Frontal cortex (tissue), 4 donors: ENCODE measurements around the gene CUX1. TPM values are rescaled to one million over a fixed set of nuclear protein-coding genes. Genes with fewer than 3 reads are reported as not detected.
A peak's percentile ranks its signal among the peaks of the same experiment; 100 is the strongest.
"Not testable (repeated sequence)": the region's sequence is repeated elsewhere in the genome, so short reads cannot be mapped to it uniquely, and the experiment has no call there.

Source experiments
- DNase-seq, 2 donors: peaks; one replicate each; pipeline ENCODE4 v3.0.0; 2012; ENCODE audit warnings: low spot score in 2 of 2
- FAIRE-seq: peaks from 2 replicates; lab custom pipeline; 2012; peaks lifted over from hg19 to GRCh38; lab: Jason Lieb, UNC
- total RNA-seq: library from RNA; depleted of rRNA; stranded (reverse); fragments of >200 nt; gene quantifications from one replicate; pipeline ENCODE4 v1.2.3, GENCODE V29; 2014
- donor health status: control.
- donor health status: control.
- donor health status: control.

CUX1 gene
- total RNA-seq, 1 donor from 2014 or later = 23.6 TPM

DNA sequence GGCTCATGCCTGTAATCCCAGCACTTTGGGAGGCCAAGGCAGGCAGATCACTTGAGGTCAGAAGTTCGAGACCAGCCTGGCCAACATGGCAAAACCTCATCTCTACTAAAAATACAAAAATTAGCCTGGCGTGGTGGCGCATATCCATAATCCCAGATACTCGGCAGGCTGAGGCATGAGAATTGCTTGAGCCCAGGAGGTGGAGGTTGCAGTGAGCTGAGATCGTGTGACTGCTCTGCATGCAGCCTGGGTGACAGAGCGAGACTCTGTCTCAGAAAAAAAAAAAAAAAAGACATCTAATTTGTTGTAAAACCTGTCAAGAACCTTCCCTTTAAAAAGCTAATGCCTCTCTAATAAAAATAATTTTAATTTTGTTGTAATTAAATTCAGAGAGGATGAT is 5.2 kb downstream of the CUX1 start:
- not testable (repeated sequence) for DNase-seq, FAIRE-seq

- no peak for DNase-seq
- no peak for FAIRE-seq
Measured at GRCh38 chr7:101823096-101823495, 5.7 kb downstream of the CUX1 start.

DNA sequence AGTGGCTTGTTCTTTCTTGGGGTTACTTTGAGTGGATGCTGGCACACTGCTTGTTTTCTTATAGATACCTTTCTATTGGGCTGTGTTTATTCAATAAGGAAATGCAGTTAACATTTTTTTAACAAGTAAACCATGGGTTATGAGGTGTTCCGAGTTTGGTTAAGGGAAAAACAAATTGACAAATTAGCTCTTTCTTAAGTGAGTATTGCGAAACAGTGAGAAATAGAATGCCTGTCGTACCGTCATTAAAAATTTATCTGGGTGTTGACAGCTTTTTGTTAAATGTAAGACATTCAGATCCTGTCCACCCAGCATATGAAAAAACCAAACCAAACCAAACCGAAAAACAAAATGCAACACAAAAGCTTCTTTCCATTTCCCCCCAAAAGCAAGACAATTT is 6.2 kb downstream of the CUX1 start:
- FAIRE-seq (no peak), DNase-seq (no peak)

GRCh38 chr7:101824440-101824839 is 7.0 kb downstream of the CUX1 start:
- DNase-seq = no peak
- FAIRE-seq = no peak

DNA sequence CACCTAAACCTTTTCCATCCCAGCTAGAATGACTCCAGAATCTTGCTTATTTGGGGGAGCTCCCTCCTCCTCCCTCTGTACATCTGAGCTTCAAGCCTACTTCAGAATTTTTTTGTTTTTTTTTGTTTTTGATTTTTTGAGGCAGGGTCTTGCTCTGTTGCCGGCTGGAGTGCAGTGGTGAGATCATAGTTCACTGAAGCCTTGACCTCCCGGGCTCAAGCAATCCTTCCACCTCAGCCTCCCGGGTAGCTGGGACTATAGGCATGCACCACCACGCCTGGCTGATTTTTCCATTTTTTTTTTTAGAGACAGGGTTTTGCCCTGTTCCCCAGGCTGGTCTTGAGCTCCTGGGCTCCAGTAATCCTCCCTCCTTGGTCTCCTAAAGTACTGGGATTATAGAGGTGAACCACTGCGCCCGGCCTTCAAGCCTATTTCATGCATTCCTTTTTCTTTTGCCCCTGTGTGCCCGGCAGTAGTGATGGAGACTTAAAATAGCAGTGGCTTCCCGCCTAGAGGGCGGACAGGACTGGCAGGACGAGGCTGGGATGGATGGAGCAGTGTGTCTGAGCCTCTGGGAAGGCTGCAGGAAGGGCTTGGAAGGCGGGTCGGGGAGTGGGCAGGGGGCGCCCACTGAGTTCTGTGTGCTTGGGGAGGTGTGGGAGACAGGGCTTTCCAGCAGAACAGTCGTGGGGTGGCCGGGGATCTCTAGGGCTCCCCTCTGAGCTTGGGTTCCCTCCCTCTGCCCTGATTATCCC is 8.8 kb downstream of the CUX1 start:
- DNase-seq (no peak), FAIRE-seq (no peak)

DNA sequence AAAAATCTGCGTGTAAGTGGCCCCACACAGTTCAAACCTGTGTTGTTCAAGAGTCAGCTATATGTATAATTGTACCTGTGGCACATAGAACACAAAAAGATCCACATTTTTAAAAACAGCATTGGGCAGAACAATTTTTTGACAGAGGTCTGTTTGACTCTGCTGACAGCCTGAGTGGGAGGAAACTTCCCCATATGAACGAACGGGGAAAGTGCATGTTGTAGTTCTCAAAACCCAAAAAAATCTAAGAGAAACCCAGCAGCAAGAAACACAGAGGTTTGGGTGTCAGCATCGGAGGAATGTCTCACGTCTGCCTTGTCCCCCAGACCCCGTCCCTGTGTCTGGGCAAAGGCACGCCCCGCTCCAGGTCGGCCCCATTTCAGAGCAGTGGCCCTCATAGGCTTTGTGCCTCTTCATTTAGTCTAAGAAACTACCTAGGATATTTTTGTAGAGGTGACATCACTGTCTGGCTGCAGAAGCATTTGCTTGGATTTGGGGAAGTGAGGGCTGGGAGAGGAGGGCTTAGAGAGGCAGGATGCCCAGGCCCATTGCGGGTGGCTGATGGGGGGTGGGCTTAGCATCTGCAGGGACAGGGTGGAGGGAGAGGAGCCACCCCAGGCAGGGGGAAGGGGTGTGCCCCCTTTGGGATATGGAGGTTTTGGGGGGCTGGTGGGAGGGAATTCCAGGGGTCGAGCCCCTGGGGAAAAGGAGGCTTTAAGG is 11.0 kb downstream of the CUX1 start:
- no peak for FAIRE-seq
- DNase-seq = no peak

DNA sequence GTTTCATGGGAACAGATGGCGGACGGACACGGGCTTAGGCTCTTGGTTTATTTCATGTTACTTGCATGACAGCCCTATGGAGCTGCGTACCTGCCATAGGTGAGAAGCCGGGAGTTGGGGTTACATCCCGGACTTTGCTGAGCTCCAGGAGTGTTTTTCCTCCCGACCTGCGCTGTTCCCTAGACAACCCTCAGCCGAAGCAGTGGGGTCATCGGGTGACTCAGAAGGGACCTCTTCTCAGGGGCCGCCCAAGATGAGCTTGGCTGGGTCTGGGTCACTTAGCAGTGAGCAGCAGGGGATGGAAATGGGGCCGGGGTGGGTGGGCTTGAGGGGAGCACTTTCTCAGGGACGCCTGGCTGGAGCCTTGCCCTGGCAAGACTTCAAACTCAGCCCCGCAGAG is 11.9 kb downstream of the CUX1 start:
- no peak for DNase-seq
- no peak for FAIRE-seq

DNA sequence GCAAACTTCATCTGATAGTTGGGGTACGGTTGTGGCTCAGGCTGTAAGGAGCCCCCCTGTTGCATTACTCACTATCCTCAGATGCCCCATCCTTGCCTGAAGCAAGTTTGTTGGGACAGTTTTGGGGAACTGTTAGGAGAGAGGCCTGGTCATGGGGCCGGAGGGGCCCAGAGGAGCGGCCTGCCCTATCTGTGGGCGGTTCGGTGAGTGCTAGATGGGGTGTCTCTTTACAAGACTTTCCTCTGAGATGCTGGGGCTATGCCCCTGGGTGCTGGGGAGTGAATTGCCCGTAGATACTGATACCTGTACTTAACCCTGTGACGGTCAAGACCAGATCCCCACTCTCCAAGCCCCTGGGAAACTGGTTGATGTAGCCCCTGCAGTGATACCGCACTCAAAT is 12.4 kb downstream of the CUX1 start:
- DNase-seq (no peak), FAIRE-seq (no peak)

- not testable (repeated sequence) for DNase-seq, FAIRE-seq
Measured at GRCh38 chr7:101831396-101831795, 14.0 kb downstream of the CUX1 start.

DNA sequence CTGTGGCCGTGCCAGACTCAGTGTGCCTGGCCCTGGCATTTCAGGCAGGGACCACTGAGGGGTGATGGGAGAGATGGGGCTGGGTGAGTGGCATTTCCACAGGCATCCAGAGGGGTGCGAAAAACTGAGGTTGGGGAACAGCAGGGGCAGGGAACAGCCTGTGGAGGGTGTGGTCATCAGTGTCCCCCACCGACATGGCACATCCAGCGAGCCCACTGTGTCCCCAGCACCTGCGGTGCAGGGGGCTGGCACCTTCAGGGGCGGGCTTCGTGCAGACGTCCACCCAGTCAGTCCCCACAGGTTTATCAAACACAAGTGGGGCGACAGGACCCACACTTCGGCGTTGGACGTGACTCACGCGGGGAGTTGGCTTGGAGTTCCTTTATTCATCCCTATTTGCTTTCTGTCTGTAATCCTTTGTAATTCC is 14.8 kb downstream of the CUX1 start:
- FAIRE-seq = no peak
- no peak for DNase-seq

- DNase-seq (no peak), FAIRE-seq (no peak)
Measured at GRCh38 chr7:101832685-101833375, 15.4 kb downstream of the CUX1 start.

- FAIRE-seq (no peak), DNase-seq (no peak)
Measured at GRCh38 chr7:101833799-101834198, 16.4 kb downstream of the CUX1 start.

DNA sequence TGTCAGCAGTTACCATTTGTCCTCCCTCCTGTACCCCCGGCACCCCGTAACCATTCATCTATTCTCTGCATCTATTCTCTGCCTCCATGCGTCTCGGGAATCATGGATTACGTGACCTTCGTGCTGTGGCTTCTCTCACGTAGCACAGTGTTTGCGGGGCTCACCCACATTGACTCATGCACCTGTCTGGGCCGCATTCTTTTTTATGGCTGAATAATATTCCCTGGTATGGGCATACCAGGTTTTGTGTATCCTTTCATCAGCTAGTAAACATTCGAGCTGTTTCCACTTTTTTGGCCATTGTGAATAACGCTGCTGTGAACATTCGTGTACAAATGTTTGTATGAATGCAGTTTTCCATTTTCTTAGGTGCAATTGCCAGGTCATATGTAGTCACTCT is 17.7 kb downstream of the CUX1 start:
- no peak for FAIRE-seq
- DNase-seq = no peak

DNA sequence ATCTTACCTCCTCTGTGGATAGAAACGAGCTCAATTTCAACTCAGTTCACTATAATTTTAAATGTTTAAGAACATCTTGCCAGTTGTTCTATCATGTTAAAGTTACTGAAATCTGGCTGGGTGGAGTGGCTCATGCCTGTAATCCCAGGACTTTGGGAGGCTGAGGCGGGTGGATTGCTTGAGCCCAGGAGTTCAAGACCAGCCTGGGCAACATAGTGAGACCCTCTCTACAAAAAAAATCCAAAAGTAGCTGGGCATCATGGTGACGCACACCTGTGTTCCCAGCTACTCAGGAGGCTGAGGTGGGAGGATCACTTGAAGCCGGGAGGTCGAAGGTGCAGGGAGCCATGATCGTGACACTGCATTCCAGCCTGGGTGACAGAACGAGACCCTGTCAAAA is 20.0 kb downstream of the CUX1 start:
- DNase-seq, FAIRE-seq: not testable (repeated sequence)

GRCh38 chr7:101838837-101839483 is 21.5 kb downstream of the CUX1 start:
- FAIRE-seq (no peak), DNase-seq (no peak)

DNA sequence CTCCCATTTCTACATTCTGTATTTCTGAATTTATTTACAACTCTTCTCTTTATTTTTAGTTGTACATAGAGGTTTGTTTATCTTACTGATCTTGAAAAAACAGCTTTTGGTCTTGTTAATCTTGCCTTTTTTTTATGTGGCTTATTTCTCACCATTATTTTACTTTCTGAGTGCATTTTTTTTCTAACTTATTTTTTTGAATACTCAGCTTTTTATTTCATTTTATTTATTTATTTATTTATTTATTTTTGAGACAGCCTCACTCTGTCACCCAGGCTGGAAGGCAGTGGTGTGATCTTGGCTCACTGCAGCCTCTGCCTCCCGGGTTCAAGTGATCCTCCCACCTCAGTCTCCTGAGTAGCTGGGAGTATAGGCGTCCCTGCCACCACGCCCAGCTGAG is 23.9 kb downstream of the CUX1 start:
- FAIRE-seq (peak; percentile 79), DNase-seq (no peak)

DNA sequence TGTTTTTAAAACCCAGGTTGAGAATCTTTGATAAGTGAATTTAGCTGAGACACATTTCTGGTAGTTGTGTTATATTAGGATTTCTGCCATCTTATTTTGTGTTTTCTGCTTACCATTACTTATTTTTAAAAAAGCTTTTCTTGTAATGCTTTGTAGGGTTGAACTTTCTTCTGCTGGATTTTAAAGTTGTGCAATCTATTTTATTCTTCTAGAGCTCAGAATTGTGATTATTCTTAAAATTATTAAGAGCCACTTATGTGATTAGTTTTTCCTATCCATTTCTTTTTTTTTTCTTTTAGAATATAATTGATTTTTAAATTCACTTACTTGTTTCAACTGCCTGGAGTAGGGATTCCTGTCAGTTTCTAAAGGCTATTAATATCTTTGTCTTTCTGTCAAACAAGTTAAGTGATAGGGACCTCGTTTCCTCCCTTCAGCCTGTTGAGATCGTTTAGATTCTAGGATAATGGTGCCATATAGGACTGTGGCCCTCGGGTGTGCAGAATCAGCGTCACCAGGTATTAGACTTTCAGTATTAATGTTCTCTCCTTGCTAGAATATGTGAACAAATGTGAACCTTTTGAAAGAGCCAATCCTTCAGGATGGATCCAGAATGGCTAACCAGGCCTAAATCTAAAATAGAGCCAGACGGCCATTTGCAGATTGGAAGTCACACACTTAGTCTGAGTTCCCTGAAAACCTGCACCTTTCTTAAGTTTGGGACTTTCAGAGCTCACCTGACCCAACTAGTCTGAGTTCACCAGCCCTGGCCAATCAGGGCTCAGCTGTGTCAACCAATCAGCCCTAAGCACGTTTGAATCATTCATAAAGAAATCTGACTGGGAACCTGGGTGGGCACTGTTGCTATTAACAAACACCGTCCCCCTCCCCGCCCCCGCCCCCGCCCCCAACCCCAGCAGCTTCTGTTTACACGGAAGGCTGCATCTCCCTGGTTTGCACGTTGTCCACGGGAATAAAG is 26.2 kb downstream of the CUX1 start:
- no peak for FAIRE-seq
- no peak for DNase-seq

- DNase-seq = no peak
Measured at GRCh38 chr7:101845974-101846373, 28.5 kb downstream of the CUX1 start.

GRCh38 chr7:101846800-101847538 is 29.5 kb downstream of the CUX1 start:
- no peak for DNase-seq
- FAIRE-seq = no peak

More at GRCh38 chr7:101845974-101846373, 28.5 kb downstream of the CUX1 start:
- FAIRE-seq = no peak
